GM18508 (cell line): ENCODE measurements around the gene BAD.

Source experiments
- ATAC-seq: cut with Tn5 transposase; IDR thresholded peaks from one replicate; pipeline ENCODE4 v1.9.1; 2021; ENCODE audit warnings: moderate number of reproducible peaks; ENCODE audit not compliant: insufficient read depth, unreplicated experiment

BAD gene

DNA sequence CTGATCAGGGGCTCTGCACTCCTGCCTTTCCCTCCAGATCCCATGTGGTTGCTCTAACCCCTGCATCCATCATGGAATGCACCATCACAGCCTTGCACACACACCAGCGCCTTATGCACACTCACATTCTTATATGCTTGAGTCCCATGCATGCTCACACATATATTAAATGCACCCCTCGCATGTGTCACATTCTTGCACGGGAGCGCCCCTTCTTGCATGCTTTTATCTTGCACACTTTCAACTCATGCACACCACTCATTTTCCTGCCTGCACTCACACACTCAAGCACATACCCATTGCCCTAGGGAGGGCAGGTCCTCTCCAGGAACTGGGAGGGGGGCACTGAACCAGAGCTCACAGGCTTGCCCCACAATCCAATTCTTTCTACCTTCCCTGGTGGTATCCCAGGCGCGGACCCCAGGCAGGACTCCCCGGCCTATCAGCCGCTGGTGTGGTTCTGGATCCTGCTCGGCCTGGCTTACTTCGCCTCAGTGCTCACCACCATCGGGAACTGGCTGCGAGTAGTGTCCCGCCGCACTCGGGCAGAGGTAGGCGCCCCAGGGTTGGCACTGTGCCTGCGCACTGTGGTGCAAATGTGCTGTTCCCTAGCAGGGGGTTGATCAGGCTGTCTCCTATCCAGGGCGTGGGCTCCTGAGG lies 13.4 kb upstream of the BAD start:
- ATAC-seq, result no peak

DNA sequence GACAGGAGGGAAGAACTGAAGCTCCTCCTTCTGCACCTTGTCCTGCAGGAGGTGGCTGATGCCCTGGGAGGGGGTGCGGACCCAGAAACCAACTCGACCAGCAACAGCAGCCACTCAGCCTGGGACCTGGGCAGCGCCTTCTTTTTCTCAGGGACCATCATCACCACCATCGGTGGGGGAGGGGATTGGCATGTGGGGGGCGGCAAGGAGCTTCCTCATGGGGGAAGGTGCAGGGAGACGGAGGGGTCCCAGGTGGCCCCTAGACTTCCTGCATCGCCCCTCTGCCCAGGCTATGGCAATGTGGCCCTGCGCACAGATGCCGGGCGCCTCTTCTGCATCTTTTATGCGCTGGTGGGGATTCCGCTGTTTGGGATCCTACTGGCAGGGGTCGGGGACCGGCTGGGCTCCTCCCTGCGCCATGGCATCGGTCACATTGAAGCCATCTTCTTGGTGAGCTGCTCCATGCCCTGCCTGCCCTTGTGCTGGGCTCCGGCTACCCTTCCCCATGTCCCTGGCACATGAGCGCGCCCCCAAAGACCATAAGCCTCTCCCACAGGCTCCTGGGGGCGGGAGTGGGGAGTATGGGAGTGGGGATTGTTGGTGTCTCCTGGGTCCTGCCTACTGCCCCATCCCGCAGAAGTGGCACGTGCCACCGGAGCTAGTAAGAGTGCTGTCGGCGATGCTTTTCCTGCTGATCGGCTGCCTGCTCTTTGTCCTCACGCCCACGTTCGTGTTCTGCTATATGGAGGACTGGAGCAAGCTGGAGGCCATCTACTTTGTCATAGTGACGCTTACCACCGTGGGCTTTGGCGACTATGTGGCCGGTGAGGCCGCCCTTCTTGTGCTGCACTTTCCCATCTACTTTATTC lies 12.6 kb upstream of the BAD start:
- ATAC-seq, result no peak

DNA sequence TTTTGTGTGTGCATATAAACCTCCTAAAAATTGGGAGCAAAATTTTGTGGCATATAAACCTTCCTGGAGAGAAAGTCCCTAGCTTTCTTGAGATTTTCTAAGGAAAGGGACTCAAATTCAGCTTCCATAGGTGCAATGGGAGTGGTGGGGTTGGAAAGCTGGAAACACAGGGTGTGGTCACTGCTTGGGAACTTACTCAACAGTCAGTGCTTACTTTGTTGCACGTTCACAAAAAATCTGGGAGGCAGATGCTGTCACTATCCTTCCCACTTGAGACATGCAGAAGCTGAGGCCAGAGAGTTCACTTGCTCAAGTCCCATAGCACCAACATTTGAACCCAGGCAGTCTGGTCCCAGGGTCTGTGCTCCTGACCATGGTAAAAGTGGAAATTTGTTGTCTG lies 11.8 kb upstream of the BAD start:
- ATAC-seq, result no peak

DNA sequence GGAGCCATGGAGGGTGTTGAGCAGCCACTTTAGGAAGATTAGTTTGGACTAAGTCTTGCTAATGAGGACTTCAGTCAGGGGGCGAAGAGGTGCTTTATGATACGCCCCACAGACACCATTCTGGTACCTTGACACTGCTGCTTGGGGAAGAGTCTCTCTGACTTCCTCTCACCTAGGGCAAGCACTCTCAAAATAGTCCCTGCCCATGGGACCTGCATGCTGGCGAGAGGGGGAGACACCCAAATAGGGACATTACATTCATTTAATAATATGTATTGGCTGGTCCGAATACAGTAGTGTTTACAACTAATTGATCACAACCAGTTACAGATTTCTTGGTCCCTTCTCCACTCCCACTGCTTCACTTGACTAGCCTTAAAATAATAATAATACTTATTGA lies 11.3 kb upstream of the BAD start:
- ATAC-seq, result no peak

DNA sequence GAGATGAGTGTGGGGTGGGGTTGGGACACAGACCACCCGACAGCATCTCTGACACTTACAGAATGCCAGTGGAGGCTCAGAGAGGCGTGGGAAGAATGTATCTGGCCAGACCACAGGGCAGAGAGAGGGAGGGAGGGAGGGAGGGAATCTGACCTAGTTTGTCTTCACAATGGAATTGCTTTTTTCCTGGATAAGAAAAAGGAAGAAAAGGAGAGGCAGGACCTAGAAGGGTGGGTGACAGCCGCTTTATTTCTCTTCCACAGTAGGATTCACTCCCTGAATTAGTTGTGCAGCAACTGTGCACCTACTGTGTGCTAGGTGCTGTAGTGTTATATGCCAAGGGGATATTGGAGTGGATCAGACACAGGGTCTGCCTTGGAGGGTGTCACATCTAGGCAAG lies 10.3 kb upstream of the BAD start:
- ATAC-seq, result no peak

DNA sequence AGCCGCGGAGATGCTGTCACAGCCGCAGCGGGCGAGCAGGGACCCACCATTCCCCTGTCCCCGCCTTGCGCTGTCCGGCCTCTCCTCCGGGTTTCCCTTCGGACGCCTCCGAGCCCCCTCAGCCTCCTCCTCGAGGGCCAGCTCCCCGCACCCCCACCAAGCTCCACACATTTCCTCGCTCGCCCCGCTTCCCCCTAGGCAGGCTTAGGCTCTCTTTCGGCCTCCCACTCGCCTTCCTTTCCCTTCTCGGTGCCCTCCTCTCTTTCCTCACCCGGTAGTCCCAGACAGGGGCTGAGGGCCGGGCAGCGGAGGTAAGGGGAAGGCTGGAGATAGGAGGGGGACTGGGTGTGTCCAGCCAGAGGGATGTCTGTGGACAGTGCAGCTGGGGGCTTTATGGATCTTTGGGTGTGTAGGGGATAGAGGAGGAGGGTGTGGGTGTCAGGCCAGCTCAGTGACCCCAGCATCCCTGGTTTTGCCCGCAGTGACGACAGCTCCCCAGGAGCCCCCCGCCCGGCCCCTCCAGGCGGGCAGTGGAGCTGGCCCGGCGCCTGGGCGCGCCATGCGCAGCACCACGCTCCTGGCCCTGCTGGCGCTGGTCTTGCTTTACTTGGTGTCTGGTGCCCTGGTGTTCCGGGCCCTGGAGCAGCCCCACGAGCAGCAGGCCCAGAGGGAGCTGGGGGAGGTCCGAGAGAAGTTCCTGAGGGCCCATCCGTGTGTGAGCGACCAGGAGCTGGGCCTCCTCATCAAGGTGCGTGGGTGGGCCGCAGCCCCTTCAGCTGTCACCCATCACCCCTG lies 8.2 kb upstream of the BAD start:
- no peak for ATAC-seq

DNA sequence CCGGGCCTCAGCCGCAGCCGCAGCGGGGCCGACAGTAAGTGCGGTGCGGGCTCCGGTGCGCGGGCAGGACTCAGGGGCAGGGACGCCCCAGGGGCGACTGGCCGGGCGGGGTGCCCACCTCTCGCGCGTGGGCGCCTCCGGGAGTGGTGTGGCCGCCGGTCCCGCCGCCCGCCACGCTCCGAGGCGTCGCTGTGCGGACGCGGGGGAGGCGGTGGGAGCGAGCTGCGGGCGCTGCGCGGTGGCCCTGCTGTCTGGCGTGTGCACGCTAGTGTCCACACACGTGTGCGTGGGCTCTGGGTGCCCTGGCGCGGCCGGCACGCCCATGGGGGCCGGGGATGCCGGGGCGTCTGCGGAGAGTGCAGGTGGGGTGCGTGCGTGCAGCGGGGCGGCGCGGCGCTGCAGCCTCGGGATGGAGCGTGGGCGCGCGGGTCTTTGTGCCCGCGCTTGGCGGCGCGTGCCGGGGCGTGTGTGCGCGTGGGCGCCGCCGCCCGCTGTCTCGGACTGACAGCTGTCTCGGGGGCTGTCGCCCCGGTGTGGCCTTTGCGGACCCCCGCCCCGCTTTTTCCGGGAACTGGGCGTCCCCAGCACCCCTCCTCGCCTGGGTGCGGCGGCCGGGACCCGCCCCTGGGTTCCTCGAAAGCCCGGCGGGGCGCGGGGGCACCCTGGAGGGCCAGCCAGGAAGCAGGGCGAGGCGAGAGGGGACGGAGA lies 7.4 kb upstream of the BAD start:
- no peak for ATAC-seq

DNA sequence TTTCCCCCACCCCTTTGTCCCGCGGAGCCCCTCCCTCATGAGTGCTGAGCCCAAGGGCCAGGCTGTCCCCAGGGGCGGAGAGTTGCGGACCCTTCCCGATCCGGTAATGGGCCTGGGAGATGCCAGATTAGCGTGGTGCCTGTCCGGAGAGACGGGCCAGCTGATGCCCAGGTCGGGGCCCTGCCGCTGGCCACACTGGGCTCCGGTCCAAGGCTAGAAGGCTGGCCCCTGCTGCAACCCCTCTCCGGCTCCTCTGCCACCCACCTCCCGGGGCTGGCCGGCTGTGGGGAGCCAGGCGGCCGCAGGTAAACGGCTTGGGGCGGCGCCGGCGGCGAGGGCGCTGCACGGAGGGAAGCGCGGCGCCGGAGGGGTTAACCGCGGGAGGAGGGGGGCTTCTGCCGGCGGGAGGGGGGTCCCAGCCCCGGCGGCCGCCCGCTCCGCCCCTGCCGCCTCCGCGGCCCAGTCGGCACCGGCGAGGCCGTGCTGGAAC lies 6.8 kb upstream of the BAD start, which contains the start of gene KCNK4:
Gene KCNK4, plus strand, starts transcription at position 41 of the 490 bp plus-strand sequence. CDS start 1,717 bp downstream, outside the sequence.
- no peak for ATAC-seq

DNA sequence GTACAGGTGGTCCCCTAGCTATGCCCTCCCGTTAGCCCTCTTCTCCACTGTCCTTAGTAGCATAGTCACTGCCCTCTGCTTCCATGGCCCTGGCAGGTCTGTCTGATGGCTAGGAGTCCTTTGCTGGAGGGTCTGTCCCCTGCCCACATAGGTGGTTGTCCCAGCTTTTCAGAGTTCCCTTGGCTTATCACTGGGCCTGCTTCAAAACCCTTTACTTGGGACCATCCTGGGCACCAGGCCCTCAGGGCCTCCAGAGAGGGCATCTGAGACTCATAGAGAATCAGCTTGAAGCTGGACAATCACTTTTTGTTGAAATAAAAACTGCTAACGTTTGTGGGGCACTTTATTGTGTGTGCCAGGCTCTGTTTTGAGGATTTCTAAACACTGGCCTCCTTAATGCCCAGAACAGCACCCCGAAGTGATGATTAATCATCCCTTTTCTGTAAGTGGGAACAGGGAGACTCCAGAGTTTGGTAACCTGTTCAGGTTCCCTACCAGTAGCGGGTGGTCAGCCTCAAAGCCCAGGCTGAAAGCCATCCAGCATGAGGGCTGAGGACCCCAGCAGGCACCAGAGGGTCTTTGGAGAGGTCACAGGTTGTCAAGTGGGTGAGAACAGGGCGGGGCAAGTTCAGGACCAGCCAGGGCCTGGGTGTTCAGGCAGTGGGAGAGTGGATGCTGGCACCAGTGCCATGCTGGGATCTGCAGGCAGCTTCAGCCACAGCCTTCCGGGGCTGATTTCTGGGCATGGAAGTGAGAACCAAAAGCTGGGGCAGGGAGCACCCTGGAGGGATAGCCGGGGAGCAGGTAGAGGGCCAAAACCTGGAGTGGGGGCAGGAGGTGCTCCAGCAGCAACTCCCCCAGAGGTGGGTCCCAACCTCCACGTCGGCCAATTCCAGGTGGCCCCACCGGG lies 6.1 kb upstream of the BAD start:
- no peak for ATAC-seq

DNA sequence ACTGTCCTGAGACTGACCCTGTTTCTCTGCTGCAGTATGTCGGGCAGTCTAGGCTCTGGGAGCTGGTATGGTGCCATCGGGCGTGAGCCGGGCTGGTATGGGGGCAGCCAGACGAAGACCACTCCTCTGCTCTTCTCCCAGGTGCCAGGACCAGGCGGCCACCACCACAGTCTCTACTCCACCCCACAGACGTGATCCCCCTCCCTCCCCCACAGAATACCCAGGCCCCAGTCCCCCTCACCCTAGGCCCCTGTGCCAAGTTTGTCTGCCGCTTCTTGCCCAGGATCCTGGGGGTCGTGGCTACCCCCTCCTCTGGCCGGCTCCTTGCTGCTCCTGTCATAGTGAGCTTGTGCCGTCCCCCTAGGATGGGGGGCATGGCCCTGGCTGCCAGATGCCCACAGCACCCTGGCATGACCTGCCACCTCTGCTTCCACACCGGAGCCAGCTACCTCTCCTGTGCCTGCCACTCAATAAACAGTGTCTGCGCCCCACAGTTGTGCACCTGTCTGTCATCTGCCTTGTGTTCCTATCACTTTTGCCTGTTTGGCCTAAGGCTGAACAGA lies 4.6 kb upstream of the BAD start:
- no peak for ATAC-seq

DNA sequence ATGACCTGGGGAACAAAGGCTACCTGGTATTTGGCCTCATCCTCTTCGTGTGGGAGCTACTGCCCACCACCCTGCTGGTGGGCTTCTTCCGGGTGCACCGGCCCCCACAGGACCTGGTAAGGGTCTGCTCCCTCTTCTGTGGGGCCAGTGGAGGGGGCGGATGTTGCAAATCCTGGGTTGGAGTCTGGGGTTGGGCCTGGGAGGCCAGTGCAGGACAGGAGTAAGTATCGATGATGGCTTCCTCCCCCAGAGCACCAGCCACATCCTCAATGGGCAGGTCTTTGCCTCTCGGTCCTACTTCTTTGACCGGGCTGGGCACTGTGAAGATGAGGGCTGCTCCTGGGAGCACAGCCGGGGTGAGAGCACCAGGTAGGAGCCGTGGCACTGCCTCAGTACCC lies 3.9 kb upstream of the BAD start:
- no peak for ATAC-seq

DNA sequence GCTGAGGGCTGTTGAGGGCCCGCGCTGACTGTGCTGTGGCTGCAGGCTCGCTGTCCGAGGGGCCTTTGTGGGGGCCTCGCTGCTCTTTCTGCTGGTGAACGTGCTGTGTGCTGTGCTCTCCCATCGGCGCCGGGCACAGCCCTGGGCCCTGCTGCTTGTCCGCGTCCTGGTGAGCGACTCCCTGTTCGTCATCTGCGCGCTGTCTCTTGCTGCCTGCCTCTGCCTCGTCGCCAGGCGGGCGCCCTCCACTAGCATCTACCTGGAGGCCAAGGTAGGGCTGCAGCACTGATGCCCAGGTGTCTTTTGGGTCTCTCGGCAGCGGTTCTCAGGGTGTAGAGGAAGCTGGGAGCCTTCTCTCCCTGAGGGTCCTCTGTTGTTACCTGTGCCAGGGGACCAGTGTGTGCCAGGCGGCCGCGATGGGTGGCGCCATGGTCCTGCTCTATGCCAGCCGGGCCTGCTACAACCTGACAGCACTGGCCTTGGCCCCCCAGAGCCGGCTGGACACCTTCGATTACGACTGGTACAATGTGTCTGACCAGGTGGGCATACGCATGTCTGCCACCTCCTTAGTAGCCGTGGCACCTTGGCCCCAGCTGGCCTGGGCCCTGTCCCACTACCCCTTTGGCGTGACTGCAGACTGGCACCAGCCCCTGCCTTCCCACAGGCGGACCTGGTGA lies 3.3 kb upstream of the BAD start:
- ATAC-seq, result no peak

DNA sequence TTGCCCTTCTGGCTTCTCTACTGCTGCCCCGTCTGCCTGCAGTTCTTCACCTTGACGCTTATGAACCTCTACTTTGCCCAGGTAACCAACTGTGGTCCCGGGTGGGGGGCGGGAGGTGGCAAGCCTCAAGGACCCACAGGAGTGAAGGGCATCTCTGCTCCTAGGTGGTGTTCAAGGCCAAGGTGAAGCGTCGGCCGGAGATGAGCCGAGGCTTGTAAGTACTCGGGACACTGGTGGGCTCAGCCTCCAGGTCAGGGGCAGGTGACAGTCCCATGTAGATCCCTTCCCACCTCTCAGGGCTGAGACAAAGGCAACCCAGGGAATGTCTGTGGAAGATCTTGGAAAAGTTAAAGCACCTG lies 2.3 kb upstream of the BAD start:
- ATAC-seq, result no peak

DNA sequence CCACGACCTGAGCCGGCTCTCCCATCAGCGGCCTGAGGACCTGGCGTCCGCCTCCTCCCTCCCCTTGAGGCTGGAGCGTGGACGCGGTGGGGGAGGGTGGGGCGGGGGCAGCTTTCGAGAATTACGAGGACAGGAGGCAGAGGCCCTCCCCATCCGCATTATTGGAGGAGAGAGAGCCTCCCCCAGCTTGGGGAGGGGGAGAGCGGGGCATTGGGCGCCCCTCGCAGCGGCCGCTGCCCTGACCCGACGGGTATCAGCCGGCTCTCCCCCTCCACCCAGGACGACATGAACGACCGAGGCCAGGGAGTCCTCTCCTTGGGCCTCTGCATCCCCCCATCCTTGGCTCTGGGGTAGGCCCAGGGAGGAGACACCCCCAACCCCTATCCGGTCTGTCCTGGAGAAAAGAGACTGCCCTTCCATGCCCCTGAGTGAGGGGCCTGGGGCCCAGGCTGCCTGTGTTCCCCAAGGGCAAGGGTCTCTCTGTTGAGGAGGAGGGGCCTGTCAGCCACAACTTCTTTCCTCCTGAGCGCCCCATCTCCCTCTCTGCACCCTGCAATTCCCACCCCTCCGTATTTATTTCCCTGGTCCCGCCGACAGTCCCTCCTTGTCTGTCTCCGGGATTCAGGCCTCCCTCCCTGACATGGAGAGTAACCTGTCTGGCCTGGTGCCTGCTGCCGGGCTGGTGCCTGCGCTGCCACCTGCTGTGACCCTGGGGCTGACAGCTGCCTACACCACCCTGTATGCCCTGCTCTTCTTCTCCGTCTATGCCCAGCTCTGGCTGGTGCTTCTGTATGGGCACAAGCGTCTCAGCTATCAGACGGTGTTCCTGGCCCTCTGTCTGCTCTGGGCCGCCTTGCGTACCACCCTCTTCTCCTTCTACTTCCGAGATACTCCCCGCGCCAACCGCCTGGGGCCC lies 1.7 kb upstream of the BAD start:
- ATAC-seq, result no peak

DNA sequence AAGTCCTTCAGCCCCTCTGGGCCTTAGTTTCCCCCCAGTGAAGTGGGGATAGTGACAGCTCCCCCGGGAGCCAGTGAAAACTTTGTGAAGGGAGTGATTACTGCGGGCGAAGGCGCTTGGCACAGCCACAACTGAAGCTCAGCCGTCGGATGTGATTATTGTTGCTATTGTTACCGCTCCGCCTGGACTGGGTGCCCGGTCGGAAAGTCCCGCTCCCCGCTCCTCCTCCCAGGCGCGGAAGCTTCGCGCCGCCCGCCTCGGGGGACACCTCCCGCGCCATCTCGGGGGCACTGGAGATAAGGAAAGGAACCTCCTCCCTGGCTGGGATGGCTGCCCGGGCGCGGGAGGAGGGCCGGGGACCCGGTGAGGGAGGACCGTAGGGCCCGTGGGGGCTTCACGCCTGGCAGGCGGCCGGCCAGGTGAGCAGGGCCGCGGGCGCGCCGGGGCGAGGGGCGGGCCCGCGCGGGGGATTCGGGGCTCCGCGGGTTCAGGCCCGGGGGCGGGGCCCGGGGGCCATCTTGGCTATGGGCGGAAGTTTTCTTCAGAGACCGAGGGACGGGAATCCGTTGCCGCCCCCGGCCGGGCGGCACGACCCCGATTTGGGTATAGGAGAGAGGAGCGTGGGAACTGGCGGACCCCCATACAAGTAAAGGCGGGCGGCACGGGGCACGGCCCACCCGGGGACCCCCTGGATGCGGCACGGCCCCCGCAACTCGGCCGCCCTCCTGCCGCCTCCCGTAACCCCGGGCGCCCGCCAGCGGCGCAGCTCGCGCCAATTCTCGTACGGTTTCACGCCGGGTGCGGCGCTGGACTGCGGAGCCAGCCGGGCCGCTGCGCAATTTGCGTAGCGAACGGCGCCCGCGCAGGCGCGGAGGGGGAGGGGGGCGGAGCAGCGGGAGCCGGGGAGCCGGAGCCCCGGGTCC lies 758 bp upstream of the BAD start, which contains the start of gene GPR137:
Gene GPR137, plus strand, starts transcription at position 887 of the 923 bp plus-strand sequence. CDS start 677 bp downstream, outside the sequence.
- ATAC-seq, result no peak

DNA sequence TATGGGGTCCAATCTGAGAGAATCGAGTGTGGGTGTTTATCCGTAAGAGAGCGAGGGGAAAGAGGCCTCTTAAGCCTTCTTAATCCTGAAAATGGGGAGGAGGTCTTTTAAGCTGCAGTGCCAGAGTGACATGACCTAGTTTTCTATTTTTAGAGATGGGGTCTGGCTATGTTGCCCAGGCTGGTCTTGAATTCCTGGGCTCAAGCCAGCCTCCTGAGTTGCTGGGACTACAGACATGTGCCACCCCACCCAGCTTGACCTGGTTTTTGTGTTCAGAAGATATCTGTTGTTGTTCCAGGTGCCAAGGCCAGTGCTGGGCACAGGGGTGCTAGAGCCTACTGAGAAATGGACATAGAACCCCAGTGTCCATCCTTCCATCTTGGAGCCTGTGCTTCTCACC lies 1.4 kb downstream of the BAD start:
- ATAC-seq, result no peak
